WTC11 (cell line): Measurements from ENCODE around the gene IGFBP1. TPM values are rescaled to one million over a fixed set of nuclear protein-coding genes. Genes with fewer than 3 reads are reported as not detected.

Experiments
- ATAC-seq: fragments of 200-7000 bp; cut with Tn5 transposase; 2 replicates; pipeline ENCODE4 v1.10.0; 2021; ENCODE audit warnings: mild to moderate bottlenecking, moderate library complexity
- CTCF ChIA-PET: fragments of 300-600 bp; sonication (Branson Sonifier 250); formaldehyde crosslinking; loops from one replicate; lab custom pipeline; 2021; ENCODE audit warnings: antibody characterized with exemption; lab: Charles Lee
- POLR2A ChIA-PET: fragments of 350-600 bp; sonication (Branson Sonifier 250); formaldehyde crosslinking; loops from one replicate; lab custom pipeline; 2021; ENCODE audit warnings: antibody characterized with exemption; lab: Charles Lee
- DNase-seq: peaks from one replicate; pipeline ENCODE4 v3.0.0; 2021; ENCODE audit warnings: low spot score
- H3K27ac Mint-ChIP-seq: 2 replicates; pipeline ENCODE4 v1.8.0; 2021; ENCODE audit warnings: mixed read lengths
- H3K27me3 Mint-ChIP-seq: 2 replicates; pipeline ENCODE4 v1.8.0; 2021; ENCODE audit warnings: low read depth, mild to moderate bottlenecking, moderate library complexity, mixed read lengths
- H3K36me3 Mint-ChIP-seq: 2 replicates; pipeline ENCODE4 v1.8.0; 2021; ENCODE audit warnings: mixed read lengths
- H3K4me1 Mint-ChIP-seq: 2 replicates; pipeline ENCODE4 v1.8.0; 2022; ENCODE audit warnings: mixed read lengths
- H3K4me3 Mint-ChIP-seq: 2 replicates; pipeline ENCODE4 v1.8.0; 2021; ENCODE audit warnings: mild to moderate bottlenecking, moderate library complexity, mixed read lengths
- H3K9me3 Mint-ChIP-seq: 2 replicates; pipeline ENCODE4 v1.8.0; 2021; ENCODE audit warnings: mixed read lengths
- ESRRA ChIP-seq: sonication (generic); formaldehyde crosslinking; IDR thresholded peaks from 2 replicates; pipeline ENCODE4 v1.8.1; 2022; ENCODE audit warnings: mild to moderate bottlenecking, missing genetic modification reagents, borderline replicate concordance
- FOXJ3 ChIP-seq: sonication (generic); formaldehyde crosslinking; IDR thresholded peaks from 2 replicates; pipeline ENCODE4 v1.9.0; 2021; ENCODE audit warnings: missing genetic modification reagents, mild to moderate bottlenecking, borderline replicate concordance
- GABPB1 ChIP-seq: sonication (generic); formaldehyde crosslinking; IDR thresholded peaks from 2 replicates; pipeline ENCODE4 v1.8.1; 2023; ENCODE audit warnings: mild to moderate bottlenecking, missing genetic modification reagents
- JAZF1 ChIP-seq: fragments of 250-450 bp; sonication (Bioruptor Pico); IDR thresholded peaks from 2 replicates; pipeline ENCODE4 v1.9.0; 2021; ENCODE audit warnings: moderate library complexity, mild to moderate bottlenecking, inconsistent platforms
- JUN ChIP-seq: sonication (generic); formaldehyde crosslinking; IDR thresholded peaks from 2 replicates; pipeline ENCODE4 v1.8.0; 2023; ENCODE audit warnings: mild to moderate bottlenecking, missing genetic modification reagents
- MYBL2 ChIP-seq: sonication (generic); formaldehyde crosslinking; IDR thresholded peaks from 2 replicates; pipeline ENCODE4 v1.8.1; 2023; ENCODE audit warnings: mild to moderate bottlenecking, moderate library complexity, missing genetic modification reagents
- PRRX2 ChIP-seq: fragments of 250-450 bp; sonication (Bioruptor Pico); IDR thresholded peaks from 2 replicates; pipeline ENCODE4 v1.8.0; 2021; ENCODE audit warnings: mild to moderate bottlenecking
- RORB ChIP-seq: fragments of 250-450 bp; sonication (Bioruptor Pico); IDR thresholded peaks from 2 replicates; pipeline ENCODE4 v1.9.0; 2021; ENCODE audit warnings: mild to moderate bottlenecking
- SP1 ChIP-seq: sonication (generic); formaldehyde crosslinking; conservative IDR thresholded peaks from 2 replicates; pipeline ENCODE4 v1.8.1; 2022; ENCODE audit warnings: missing genetic modification reagents
- ZNF232 ChIP-seq: sonication (generic); formaldehyde crosslinking; IDR thresholded peaks from 2 replicates; pipeline ENCODE4 v1.8.0; 2022; ENCODE audit warnings: mild to moderate bottlenecking, missing genetic modification reagents
- ZNF423 ChIP-seq: fragments of 250-450 bp; sonication (Bioruptor Pico); IDR thresholded peaks from 2 replicates; pipeline ENCODE4 v2.1.2; 2022; ENCODE audit warnings: mild to moderate bottlenecking, moderate library complexity
- total RNA-seq: library from RNA; stranded (reverse); gene quantifications from 3 replicates; pipeline ENCODE4 v1.2.3, GENCODE V29; 2021
- TF ChIP-seq, protein P1 (sequence below): fragments of 200-600 bp; IDR thresholded peaks from 2 replicates; pipeline ENCODE4 v1.8.0; 2022; ENCODE audit warnings: antibody characterized with exemption

The IGFBP1 gene
- total RNA-seq, 1 experiment from 2014 or later: 0.37 TPM

GRCh38 chr7:45889367-45890067 lies 1.2 kb downstream of the IGFBP1 start:
- H3K4me1 Mint-ChIP-seq: peaks cover 16% of the 10 kb centered on the region
- no peak overlapping the region for H3K27ac Mint-ChIP-seq
- H3K4me3 Mint-ChIP-seq: peak overlapping the region; percentile 62
- H3K9me3 Mint-ChIP-seq: no peaks in the 10 kb centered on the region
- ChIA-PET POLR2A (interaction anchor here (1.0 kb wide), 1 partner anchor 1291 kb away, joined by 3 read pairs; no protein-coding TSS in a partner anchor), CTCF (interaction anchor here (1.0 to 2.5 kb wide), 7 partner anchors 18 to 458 kb away, joined by 4 to 13 read pairs (median 9); partner anchors contain the start of gene IGFBP3)
- ATAC-seq: no peak
- TF ChIP-seq MYBL2 (no peak), ZNF423 (CRISPR knock-in tag) (peak; percentile 80)
- no peak for DNase-seq
- H3K27me3 Mint-ChIP-seq: peaks cover 57% of the 10 kb centered on the region
- H3K36me3 Mint-ChIP-seq: no peaks in the 10 kb centered on the region

DNA sequence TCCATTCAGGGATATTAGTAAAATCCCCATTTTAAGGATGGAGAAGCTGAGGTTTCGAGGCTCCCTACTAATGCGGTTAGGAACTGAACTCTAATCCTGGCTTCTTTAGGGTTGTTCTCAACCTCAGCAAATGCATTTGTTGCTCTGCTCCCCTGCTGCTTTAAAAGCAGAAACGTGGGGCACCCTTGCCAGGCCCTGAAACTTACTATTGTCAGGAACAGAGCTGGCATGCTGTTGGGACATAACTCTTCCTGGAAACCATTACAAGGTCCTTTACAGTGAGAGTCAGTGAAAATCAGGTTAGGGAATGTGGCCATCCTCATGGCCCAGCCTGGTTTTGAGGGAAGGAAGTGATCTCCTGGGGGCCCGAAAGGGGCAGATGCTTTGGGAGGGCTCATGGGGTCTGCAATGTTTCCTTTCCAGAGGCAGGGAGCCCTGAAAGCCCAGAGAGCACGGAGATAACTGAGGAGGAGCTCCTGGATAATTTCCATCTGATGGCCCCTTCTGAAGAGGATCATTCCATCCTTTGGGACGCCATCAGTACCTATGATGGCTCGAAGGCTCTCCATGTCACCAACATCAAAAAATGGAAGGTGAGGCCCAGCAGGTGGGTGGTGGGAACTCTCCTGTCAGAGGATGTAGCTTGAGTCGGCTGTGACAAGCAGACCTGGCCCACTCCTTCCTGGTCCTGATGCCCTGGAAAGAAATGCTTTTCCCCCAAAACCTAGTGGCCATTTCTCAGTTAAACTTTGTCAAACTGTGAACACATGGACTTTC lies 2.0 kb downstream of the IGFBP1 start:
- H3K27me3 Mint-ChIP-seq: peaks cover 54% of the 10 kb centered on the region
- 0 out of 2 replicates have a peak, but pooled peaks have one; percentile 22 for TF ChIP-seq GABPB1
- no peak for TF ChIP-seq ZNF232
- ChIA-PET CTCF (interaction anchor here (0.7 to 2.1 kb wide), 12 partner anchors 8 to 467 kb away, joined by 3 to 12 read pairs (median 6); partner anchors contain the start of gene IGFBP3), POLR2A (no interaction called here)
- no peak overlapping the region for H3K27ac Mint-ChIP-seq
- H3K9me3 Mint-ChIP-seq: no peaks in the 10 kb centered on the region
- H3K36me3 Mint-ChIP-seq: no peaks in the 10 kb centered on the region
- DNase-seq (no peak), ATAC-seq (no peak)
- no peak overlapping the region for H3K4me3 Mint-ChIP-seq
- H3K4me1 Mint-ChIP-seq: peaks cover 16% of the 10 kb centered on the region

DNA sequence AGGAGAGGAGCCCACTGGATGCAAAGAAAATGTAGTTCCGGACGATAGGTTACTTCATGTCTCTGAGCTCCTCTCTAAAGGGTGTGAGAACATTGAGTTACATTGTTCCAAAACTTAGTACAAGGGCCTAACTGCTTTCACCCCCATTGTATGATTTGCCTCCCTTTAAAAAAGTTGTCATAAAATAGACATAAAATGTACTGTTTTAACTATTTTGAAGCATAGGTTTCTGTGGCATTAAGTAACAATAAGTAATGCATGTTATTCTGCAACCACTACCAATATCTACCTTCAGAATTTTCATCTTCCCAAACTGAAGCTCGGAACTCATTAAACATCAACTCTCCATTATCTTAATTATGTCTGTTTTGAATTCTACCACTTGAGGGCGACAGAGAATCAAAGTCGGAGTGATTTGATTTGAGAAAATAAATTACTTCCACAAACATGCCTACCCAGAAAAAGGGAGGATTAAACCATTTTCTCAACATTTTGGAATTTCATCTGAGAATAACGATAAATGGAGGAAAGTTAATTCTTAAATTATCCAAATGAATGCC lies 2.7 kb downstream of the IGFBP1 start:
- ChIA-PET POLR2A (no interaction called here), CTCF (interaction anchor here (0.6 to 1.7 kb wide), 13 partner anchors 9 to 467 kb away, joined by 3 to 11 read pairs (median 6); partner anchors contain the start of gene IGFBP3)
- H3K36me3 Mint-ChIP-seq: no peaks in the 10 kb centered on the region
- H3K4me1 Mint-ChIP-seq: peaks cover 16% of the 10 kb centered on the region
- H3K27me3 Mint-ChIP-seq: peaks cover 51% of the 10 kb centered on the region
- H3K27ac Mint-ChIP-seq: no peak overlapping the region
- ATAC-seq (no peak), DNase-seq (no peak)
- TF ChIP-seq GABPB1 (0 out of 2 replicates have a peak, but pooled peaks have one; percentile 4), RORB (CRISPR knock-in tag) (no peak), JUN (no peak), PRRX2 (CRISPR knock-in tag) (no peak)
- TF ChIP-seq, protein P1, sequence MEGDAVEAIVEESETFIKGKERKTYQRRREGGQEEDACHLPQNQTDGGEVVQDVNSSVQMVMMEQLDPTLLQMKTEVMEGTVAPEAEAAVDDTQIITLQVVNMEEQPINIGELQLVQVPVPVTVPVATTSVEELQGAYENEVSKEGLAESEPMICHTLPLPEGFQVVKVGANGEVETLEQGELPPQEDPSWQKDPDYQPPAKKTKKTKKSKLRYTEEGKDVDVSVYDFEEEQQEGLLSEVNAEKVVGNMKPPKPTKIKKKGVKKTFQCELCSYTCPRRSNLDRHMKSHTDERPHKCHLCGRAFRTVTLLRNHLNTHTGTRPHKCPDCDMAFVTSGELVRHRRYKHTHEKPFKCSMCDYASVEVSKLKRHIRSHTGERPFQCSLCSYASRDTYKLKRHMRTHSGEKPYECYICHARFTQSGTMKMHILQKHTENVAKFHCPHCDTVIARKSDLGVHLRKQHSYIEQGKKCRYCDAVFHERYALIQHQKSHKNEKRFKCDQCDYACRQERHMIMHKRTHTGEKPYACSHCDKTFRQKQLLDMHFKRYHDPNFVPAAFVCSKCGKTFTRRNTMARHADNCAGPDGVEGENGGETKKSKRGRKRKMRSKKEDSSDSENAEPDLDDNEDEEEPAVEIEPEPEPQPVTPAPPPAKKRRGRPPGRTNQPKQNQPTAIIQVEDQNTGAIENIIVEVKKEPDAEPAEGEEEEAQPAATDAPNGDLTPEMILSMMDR: peak; percentile 29; the same call in 1 of the 2 replicates
- H3K9me3 Mint-ChIP-seq: no peaks in the 10 kb centered on the region
- no peak overlapping the region for H3K4me3 Mint-ChIP-seq

DNA sequence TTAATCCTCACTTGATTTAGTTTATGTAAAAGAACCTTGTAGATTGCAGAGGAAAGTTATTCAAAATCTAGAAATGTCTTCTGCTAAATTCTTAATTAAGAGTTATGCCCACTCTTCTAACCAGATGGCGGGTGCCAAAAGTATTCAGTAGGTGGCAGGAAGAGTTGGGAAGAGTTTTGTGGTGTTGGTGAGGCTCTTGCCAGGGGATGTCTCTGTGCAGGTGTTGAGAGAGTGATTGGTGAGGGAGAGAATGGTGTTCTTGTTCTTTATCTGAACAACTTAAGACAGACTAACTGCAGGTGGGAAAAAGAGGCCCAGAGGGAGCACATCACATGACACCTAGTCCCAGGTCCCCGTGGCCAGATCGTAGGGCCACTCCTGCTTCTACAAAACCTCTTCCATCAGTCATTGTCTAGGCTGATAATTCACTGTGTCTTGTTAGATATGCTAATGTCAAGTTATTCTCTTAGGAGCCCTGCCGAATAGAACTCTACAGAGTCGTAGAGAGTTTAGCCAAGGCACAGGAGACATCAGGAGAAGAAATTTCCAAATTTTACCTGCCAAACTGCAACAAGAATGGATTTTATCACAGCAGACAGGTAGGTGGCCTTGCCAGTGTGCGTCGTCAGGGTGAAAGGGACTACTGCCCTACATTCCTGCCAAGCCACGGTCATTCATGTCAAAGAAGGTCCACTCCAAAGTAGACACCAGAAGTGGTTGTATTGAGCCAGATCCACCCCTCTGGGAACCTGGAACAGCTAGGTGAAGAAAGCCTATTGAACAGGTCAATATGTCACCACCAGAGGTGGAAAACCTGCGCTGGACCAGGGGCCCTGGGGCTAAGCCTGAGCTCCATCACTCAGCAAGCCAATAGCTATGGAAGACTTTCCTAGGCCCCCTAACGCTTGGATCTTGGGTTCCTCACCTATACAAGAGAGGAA lies 3.4 kb downstream of the IGFBP1 start:
- Mint-ChIP-seq H3K27me3 (peaks cover 45% of the 10 kb centered on the region), H3K4me1 (peaks cover 16% of the 10 kb centered on the region), H3K36me3 (no peaks in the 10 kb centered on the region), H3K27ac (no peak overlapping the region), H3K4me3 (no peak overlapping the region), H3K9me3 (no peaks in the 10 kb centered on the region)
- POLR2A ChIA-PET: no interaction called here
- CTCF ChIA-PET: interaction anchor here (0.6 to 1.7 kb wide), 12 partner anchors 8 to 466 kb away, joined by 3 to 11 read pairs (median 6); partner anchors contain the start of gene IGFBP3
- TF ChIP-seq JAZF1 (CRISPR knock-in tag): no peak
- ATAC-seq (no peak), DNase-seq (no peak)

GRCh38 chr7:45892407-45893035 lies 4.2 kb downstream of the IGFBP1 start:
- H3K27ac Mint-ChIP-seq: no peak overlapping the region
- ChIA-PET POLR2A (no interaction called here), CTCF (interaction anchor here (1.2 kb wide), 1 partner anchor 25 kb away, joined by 3 read pairs; no protein-coding TSS in a partner anchor)
- H3K36me3 Mint-ChIP-seq: no peaks in the 10 kb centered on the region
- peaks cover 37% of the 10 kb centered on the region for H3K27me3 Mint-ChIP-seq
- peaks cover 16% of the 10 kb centered on the region for H3K4me1 Mint-ChIP-seq
- TF ChIP-seq SP1 (CRISPR knock-in tag): no peak
- peak; percentile 77 for TF ChIP-seq GABPB1
- no peak for TF ChIP-seq FOXJ3
- TF ChIP-seq ESRRA (CRISPR knock-in tag): no peak
- no peaks in the 10 kb centered on the region for H3K9me3 Mint-ChIP-seq
- DNase-seq (no peak), ATAC-seq (no peak)
- no peak overlapping the region for H3K4me3 Mint-ChIP-seq
